Mammary epithelial cell (primary cell): ENCODE results near the gene COMMD9.

ENCODE experiments used
- CTCF ChIP-seq, 2 donors: IDR thresholded peaks in 1 of 2; conservative IDR thresholded peaks in 1 of 2; 2 replicates each; pipeline ENCODE4 v1.5.1; 2011 to 2012; ENCODE audit warnings: inconsistent platforms in 2 of 2, low read length in 2 of 2, mild to moderate bottlenecking in 2 of 2, control low read depth in 1 of 2, low read depth in 1 of 2; ENCODE audit not compliant: insufficient read depth in 1 of 2; ENCODE audit errors: extremely low read depth in 1 of 2
- EZH2 ChIP-seq: IDR thresholded peaks from 2 replicates; pipeline ENCODE4 v1.6.1; 2012; ENCODE audit warnings: low read length, inconsistent platforms, borderline replicate concordance

- TF ChIP-seq EZH2 (no peak), CTCF (conservative IDR thresholded peaks at IDR 0.05 in 1 of 2, IDR thresholded peaks at IDR 0.05 in 1 of 2; ENCODE audit: extremely low read depth in 1 of 2, insufficient read depth in 1 of 2, low read depth in 1 of 2, low read length in 2 of 2) (no peak)
Measured at GRCh38 chr11:36243641-36244040, 45.6 kb downstream of the COMMD9 start.
